K562 (cell line): Measurements from ENCODE around the gene TBC1D32. TPM values are rescaled to one million over a fixed set of nuclear protein-coding genes. Genes with fewer than 3 reads are reported as not detected.

Experiments
- ATAC-seq: fragments of 200-7000 bp; cut with Tn5 transposase; 3 replicates; pipeline ENCODE4 v1.9.1; 2020; ENCODE audit warnings: moderate library complexity
- BruUV-seq: library from RNA; stranded (reverse); fragments of 400-500 nt; replicated peaks from 2 replicates; lab custom pipeline; 2021; lab: Mats Ljungman, UMichigan
- CTCF ChIA-PET: fragments of 300-600 bp; formaldehyde crosslinking; extraction: SDS; loops from one replicate; lab custom pipeline; 2021; ENCODE audit warnings: low intra/inter-chr PET ratio; lab: Yijun Ruan, JAX
- POLR2A ChIA-PET: fragments of 300-600, 350-650 bp; sonication (Branson Sonifier 250); formaldehyde crosslinking; extraction: SDS; loops from one replicate; lab custom pipeline; 2021; ENCODE audit warnings: antibody characterized with exemption, inconsistent platforms; lab: Yijun Ruan, JAX
- DNase-seq, 4 experiments: peaks; one replicate each; pipeline versions ENCODE4 v3.0.0 to v3.0.0-alpha.2; 2011 to 2018; ENCODE audit warnings: low spot score in 3 of 4, mixed read lengths in 3 of 4; ENCODE audit errors: extremely low read depth in 1 of 4
- FAIRE-seq: peaks from 2 replicates; lab custom pipeline; 2011; peaks lifted over from hg19 to GRCh38; lab: Jason Lieb, UNC
- H2AFZ ChIP-seq: 2 replicates; pipeline ENCODE4 v1.6.0; 2011; ENCODE audit warnings: low read depth, low read length, control low read depth, inconsistent platforms
- H3K27ac ChIP-seq: fragments of 200-600 bp; 3 replicates; pipeline ENCODE4 v1.8.0; 2011; ENCODE audit warnings: low read depth, mild to moderate bottlenecking, control low read depth, inconsistent platforms, low read length, moderate library complexity, mixed read lengths; ENCODE audit errors: extremely low read depth
- H3K27me3 ChIP-seq, 2 experiments: fragments of 300-600 bp in 1 of 2; 2 replicates in 1 of 2; 3 replicates in 1 of 2; pipeline versions ENCODE4 v1.6.0 to v1.8.0; 2011; ENCODE audit warnings: inconsistent platforms in 2 of 2, low read length in 2 of 2, mild to moderate bottlenecking in 1 of 2, mixed read lengths in 1 of 2, moderate library complexity in 1 of 2; ENCODE audit not compliant: control insufficient read depth in 2 of 2, insufficient read depth in 2 of 2
- H3K36me3 ChIP-seq: fragments of 300-600 bp; 3 replicates; pipeline ENCODE4 v1.8.0; 2011; ENCODE audit warnings: mild to moderate bottlenecking, low read length, inconsistent platforms; ENCODE audit not compliant: control insufficient read depth, insufficient read depth
- H3K4me1 ChIP-seq, 2 experiments: fragments of 200-600 bp in 1 of 2; replicated peaks in 1 of 2; 2 replicates in 1 of 2; 3 replicates in 1 of 2; pipeline versions ENCODE4 v1.5.1 to v1.8.0; 2011; ENCODE audit warnings: inconsistent platforms in 2 of 2, low read length in 2 of 2, mild to moderate bottlenecking in 1 of 2, mixed read lengths in 1 of 2, moderate library complexity in 1 of 2; ENCODE audit not compliant: control insufficient read depth in 2 of 2, insufficient read depth in 2 of 2
- H3K4me2 ChIP-seq: 2 replicates; pipeline ENCODE4 v1.6.1; 2011; ENCODE audit warnings: low read length, control low read depth, inconsistent platforms, mixed read lengths; ENCODE audit not compliant: insufficient read depth
- H3K4me3 ChIP-seq: fragments of 200-600 bp; sonication (generic), shearing (Covaris generic); 2 replicates; pipeline ENCODE4 v1.5.1; 2016; ENCODE audit warnings: control low read depth, inconsistent platforms
- H3K79me2 ChIP-seq: fragments of 200-600 bp; 3 replicates; pipeline ENCODE4 v1.8.0; 2011; ENCODE audit warnings: low read length, inconsistent platforms; ENCODE audit not compliant: control insufficient read depth, insufficient read depth
- H3K9ac ChIP-seq, 2 experiments: 2 replicates each; pipeline versions ENCODE4 v1.6.0 to v1.6.1; 2011; ENCODE audit warnings: low read depth in 2 of 2, low read length in 2 of 2, control low read depth in 1 of 2, inconsistent platforms in 1 of 2, mild to moderate bottlenecking in 1 of 2, mixed read lengths in 1 of 2; ENCODE audit not compliant: insufficient read depth in 1 of 2
- H3K9me1 ChIP-seq: one replicate; pipeline ENCODE4 v1.6.0; 2011; ENCODE audit warnings: inconsistent platforms, mild to moderate bottlenecking, low read length, moderate library complexity; ENCODE audit not compliant: control insufficient read depth, insufficient read depth
- H3K9me3 ChIP-seq: replicated peaks from 2 replicates; pipeline ENCODE4 v1.5.1; 2011; ENCODE audit warnings: low read depth, low read length, inconsistent platforms; ENCODE audit not compliant: control insufficient read depth, insufficient read depth
- H4K20me1 ChIP-seq: replicated peaks from 2 replicates; pipeline ENCODE4 v1.6.1; 2011; ENCODE audit warnings: low read length, inconsistent platforms, mixed read lengths; ENCODE audit not compliant: control insufficient read depth, insufficient read depth
- CREB5 ChIP-seq: fragments of 250-450 bp; sonication (Bioruptor Pico); IDR thresholded peaks from 2 replicates; pipeline ENCODE4 v1.5.0; 2020; ENCODE audit warnings: mild to moderate bottlenecking
- FOS ChIP-seq: IDR thresholded peaks from 3 replicates; pipeline ENCODE4 v1.6.1; 2011; ENCODE audit not compliant: insufficient read length; ENCODE audit errors: extremely low read depth
- FOXK1 ChIP-seq: sonication (generic); formaldehyde crosslinking; IDR thresholded peaks from 2 replicates; pipeline ENCODE4 v1.8.0; 2022; ENCODE audit warnings: missing genetic modification reagents, mild to moderate bottlenecking, borderline replicate concordance
- PRDM10 ChIP-seq: fragments of 450-650 bp; IDR thresholded peaks from 2 replicates; pipeline ENCODE4 v1.6.1; 2018; ENCODE audit not compliant: partially characterized antibody
- RREB1 ChIP-seq: fragments of 250-450 bp; sonication (Bioruptor Pico); IDR thresholded peaks from 2 replicates; pipeline ENCODE4 v1.4.0; 2020
- TSC22D4 ChIP-seq: fragments of 450-650 bp; IDR thresholded peaks from 2 replicates; pipeline ENCODE4 v1.6.1; 2016; ENCODE audit warnings: missing genetic modification characterization, missing biosample characterization, control low read depth
- ZBTB49 ChIP-seq: sonication (generic); formaldehyde crosslinking; IDR thresholded peaks from 2 replicates; pipeline ENCODE4 v1.8.0; 2022; ENCODE audit warnings: missing genetic modification reagents, mild to moderate bottlenecking, borderline replicate concordance
- WGBS: fragments of 100-300 bp; shearing (Covaris generic); methylation state at CpG from one replicate; pipeline ENCODE4 v1.1.6; 2016; ENCODE audit warnings: low coverage, mixed read lengths; ENCODE audit not compliant: insufficient coverage; ENCODE audit errors: missing lambda C conversion rate; 5-methylcytosine and 5-hydroxymethylcytosine counted together
- in situ Hi-C: fragments of 300-500 bp; cut with MboI; formaldehyde crosslinking; loops from 4 replicates; pipeline ENCODE4 v1.15.0; 2018; ENCODE audit warnings: inconsistent platforms, mixed read lengths
- intact Hi-C: fragments of 100-400 bp; cut with micrococcal nuclease; formaldehyde crosslinking; loops from 2 replicates; pipeline ENCODE4 v1.14.2; 2022
- polyA plus RNA-seq, 8 experiments: library from polyadenylated mRNA; depleted of rRNA in 4 of 8; stranded (reverse) in 5 of 8; unstranded in 3 of 8; fragments of >200 nt; fragmentation: Nextera tagmentation in 2 of 8; fragmentation: Illumina TruSeq in 1 of 8; extraction: Ambion mirVana in 2 of 8; extraction: Trizol in 1 of 8; gene quantifications; 2 replicates each; pipeline versions ENCODE4 v1.2.1 to v1.2.3, GENCODE V29; 2011 to 2014; ENCODE audit warnings: inconsistent platforms in 1 of 8, missing spikeins in 1 of 8
- total RNA-seq, 7 experiments: library from RNA; depleted of rRNA in 6 of 7; stranded (reverse); fragments of >200 nt in 6 of 7; fragmentation: Illumina TruSeq in 2 of 7; extraction: Trizol in 2 of 7; gene quantifications; 2 replicates each; pipeline versions ENCODE4 v1.2.1 to v1.2.3, GENCODE V29; 2011 to 2021; ENCODE audit warnings: low replicate concordance in 1 of 7

The TBC1D32 gene
- total and polyA plus RNA-seq, 9 of the 15 experiments (the other 6 are each of a cell fraction or from before 2014, with no cell fraction given) = 2.5 to 9.6 (median 3.9) TPM

GRCh38 chr6:121309768-121310469, 24.4 kb downstream of the TBC1D32 start:
- 46% methylated on average over 4 of the region's 4 CpGs for WGBS
- ChIA-PET CTCF (no interaction called here), POLR2A (no interaction called here)
- in situ Hi-C loops = no loop called here
- Histone ChIP-seq H2AFZ (no peak overlapping the region), H3K79me2 (no peaks in the 10 kb centered on the region), H3K36me3 (no peaks in the 10 kb centered on the region; the same call in 2 of the 3 replicates), H3K9me3 (no peaks in the 10 kb centered on the region), H4K20me1 (no peaks in the 10 kb centered on the region), H3K9ac (no peak overlapping the region), H3K4me3 (no peak overlapping the region), H3K27me3 (no peaks in the 10 kb centered on the region), H3K4me2 (no peak overlapping the region), H3K27ac (no peak overlapping the region), H3K4me1 (no peaks in the 10 kb centered on the region), H3K9me1 (no peaks in the 10 kb centered on the region)
- DNase-seq (no peak), FAIRE-seq (no peak), ATAC-seq (no peak)
- intact Hi-C loops = no loop called here
- no TSS peak for BruUV-seq
- TF ChIP-seq CREB5 (CRISPR knock-in tag) (no peak), PRDM10 (no peak), FOS (no peak), ZBTB49 (CRISPR knock-in tag) (no peak), FOXK1 (no peak), TSC22D4 (tag) (no peak), RREB1 (CRISPR knock-in tag) (no peak)
